Neural crest cell (in vitro differentiated cells): ENCODE results near the gene NMT2. TPM values are rescaled to one million over a fixed set of nuclear protein-coding genes. Genes with fewer than 3 reads are reported as not detected.

Experiments
- DNase-seq: peaks from one replicate; pipeline ENCODE4 v3.0.0; 2021; ENCODE audit warnings: low read depth, mixed read lengths, low spot score
- H3K27ac Mint-ChIP-seq: one replicate; pipeline ENCODE4 v1.8.0; 2021; ENCODE audit warnings: mild to moderate bottlenecking, mixed read lengths; ENCODE audit not compliant: unreplicated experiment
- H3K27me3 Mint-ChIP-seq: 2 replicates; pipeline ENCODE4 v1.8.0; 2021; ENCODE audit warnings: low read depth, mild to moderate bottlenecking, mixed read lengths
- H3K36me3 Mint-ChIP-seq: 2 replicates; pipeline ENCODE4 v1.8.0; 2021; ENCODE audit warnings: low read depth, mild to moderate bottlenecking, mixed read lengths
- H3K4me1 Mint-ChIP-seq: 2 replicates; pipeline ENCODE4 v1.8.0; 2021; ENCODE audit warnings: mixed read lengths
- H3K4me3 Mint-ChIP-seq: one replicate; pipeline ENCODE4 v1.8.0; 2021; ENCODE audit warnings: mild to moderate bottlenecking, mixed read lengths
- H3K9me3 Mint-ChIP-seq: 2 replicates; pipeline ENCODE4 v1.8.0; 2021; ENCODE audit warnings: mixed read lengths
- total RNA-seq: library from RNA; stranded (reverse); gene quantifications from 2 replicates; pipeline ENCODE4 v1.2.1, GENCODE V29; 2021
- TF ChIP-seq, protein P1 (sequence below): fragments of 200-600 bp; sonication (generic); conservative IDR thresholded peaks from 2 replicates; pipeline ENCODE4 v1.5.0; 2021; ENCODE audit warnings: antibody characterized with exemption, mild to moderate bottlenecking

The NMT2 gene
- total RNA-seq, 1 donor from 2014 or later = 24.4 TPM

DNA sequence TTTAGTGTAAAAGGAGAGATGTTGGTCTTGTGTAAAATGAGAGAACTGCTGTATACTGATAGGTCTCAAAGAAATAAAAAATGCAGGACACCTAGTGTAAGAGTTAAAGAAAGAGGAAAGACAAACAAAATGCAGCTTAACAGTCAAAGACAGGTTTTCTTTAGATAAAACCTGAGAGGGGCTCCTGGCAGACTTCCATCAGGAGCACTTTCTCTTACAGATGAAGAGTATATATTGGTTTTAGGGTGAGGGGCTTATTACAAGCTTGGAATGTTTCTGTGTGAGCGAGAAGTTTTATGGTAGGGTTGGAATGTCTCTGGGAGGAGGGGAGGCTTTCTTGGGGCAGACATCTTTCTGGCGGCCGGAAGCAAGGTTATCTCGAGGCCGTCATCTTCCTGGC is 96.1 kb downstream of the NMT2 start:
- H3K4me1 Mint-ChIP-seq = no peaks in the 10 kb centered on the region
- no peak for DNase-seq
- H3K27ac Mint-ChIP-seq = no peak overlapping the region
- no peak overlapping the region for H3K4me3 Mint-ChIP-seq
- peaks cover 22% of the 10 kb centered on the region for H3K36me3 Mint-ChIP-seq
- H3K9me3 Mint-ChIP-seq = peaks cover 10% of the 10 kb centered on the region
- TF ChIP-seq, protein P1, sequence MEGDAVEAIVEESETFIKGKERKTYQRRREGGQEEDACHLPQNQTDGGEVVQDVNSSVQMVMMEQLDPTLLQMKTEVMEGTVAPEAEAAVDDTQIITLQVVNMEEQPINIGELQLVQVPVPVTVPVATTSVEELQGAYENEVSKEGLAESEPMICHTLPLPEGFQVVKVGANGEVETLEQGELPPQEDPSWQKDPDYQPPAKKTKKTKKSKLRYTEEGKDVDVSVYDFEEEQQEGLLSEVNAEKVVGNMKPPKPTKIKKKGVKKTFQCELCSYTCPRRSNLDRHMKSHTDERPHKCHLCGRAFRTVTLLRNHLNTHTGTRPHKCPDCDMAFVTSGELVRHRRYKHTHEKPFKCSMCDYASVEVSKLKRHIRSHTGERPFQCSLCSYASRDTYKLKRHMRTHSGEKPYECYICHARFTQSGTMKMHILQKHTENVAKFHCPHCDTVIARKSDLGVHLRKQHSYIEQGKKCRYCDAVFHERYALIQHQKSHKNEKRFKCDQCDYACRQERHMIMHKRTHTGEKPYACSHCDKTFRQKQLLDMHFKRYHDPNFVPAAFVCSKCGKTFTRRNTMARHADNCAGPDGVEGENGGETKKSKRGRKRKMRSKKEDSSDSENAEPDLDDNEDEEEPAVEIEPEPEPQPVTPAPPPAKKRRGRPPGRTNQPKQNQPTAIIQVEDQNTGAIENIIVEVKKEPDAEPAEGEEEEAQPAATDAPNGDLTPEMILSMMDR = no peak
- H3K27me3 Mint-ChIP-seq = no peaks in the 10 kb centered on the region

DNA sequence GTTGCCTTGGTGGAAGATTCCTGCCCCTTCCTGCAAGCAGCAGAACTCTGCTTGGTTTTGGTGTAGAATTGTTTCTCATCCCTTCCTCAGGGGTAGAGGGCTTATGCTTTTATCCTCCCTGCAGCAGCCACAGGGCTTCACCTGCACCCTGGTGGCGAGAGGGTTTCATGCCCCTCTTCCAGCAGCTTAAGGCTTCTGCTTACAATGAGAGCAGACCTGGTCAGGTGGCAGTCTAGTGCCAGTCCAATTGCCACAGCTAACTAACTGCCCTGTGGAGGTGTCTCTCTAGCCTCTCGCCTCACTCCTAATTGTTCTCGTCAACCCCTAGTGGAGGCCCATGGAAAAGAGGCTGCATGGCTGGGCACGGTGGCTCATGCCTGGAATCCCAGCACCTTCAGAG is 99.3 kb downstream of the NMT2 start:
- Mint-ChIP-seq H3K27ac (no peak overlapping the region), H3K27me3 (no peaks in the 10 kb centered on the region), H3K4me3 (no peak overlapping the region), H3K4me1 (no peaks in the 10 kb centered on the region), H3K9me3 (peaks cover 18% of the 10 kb centered on the region), H3K36me3 (peaks cover 26% of the 10 kb centered on the region)
- TF ChIP-seq, protein P1 = no peak
- DNase-seq = no peak

DNA sequence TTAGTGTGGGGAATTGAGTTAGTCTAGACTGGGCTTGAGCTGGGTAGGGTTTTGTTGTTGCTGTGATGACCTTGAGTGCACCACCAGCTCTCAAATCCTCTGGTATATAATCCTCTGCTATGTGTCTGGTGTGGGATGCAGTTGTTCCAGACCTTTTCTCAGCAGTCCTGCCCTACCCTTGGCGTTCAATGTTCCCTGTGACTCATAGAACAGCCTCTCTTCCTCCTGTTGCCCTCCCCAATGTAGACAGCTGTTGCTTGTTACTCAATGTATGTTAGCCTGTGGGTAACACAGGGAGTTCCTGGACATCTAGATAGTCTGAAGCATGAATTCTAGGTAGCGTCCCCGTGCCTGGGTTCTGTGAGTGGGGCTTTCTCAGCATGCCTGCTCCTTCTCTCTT is 99.7 kb downstream of the NMT2 start:
- Mint-ChIP-seq H3K36me3 (peaks cover 24% of the 10 kb centered on the region), H3K27me3 (no peaks in the 10 kb centered on the region), H3K4me3 (no peak overlapping the region), H3K27ac (no peak overlapping the region), H3K4me1 (no peaks in the 10 kb centered on the region), H3K9me3 (peaks cover 17% of the 10 kb centered on the region)
- no peak for DNase-seq
- TF ChIP-seq, protein P1 = no peak

DNA sequence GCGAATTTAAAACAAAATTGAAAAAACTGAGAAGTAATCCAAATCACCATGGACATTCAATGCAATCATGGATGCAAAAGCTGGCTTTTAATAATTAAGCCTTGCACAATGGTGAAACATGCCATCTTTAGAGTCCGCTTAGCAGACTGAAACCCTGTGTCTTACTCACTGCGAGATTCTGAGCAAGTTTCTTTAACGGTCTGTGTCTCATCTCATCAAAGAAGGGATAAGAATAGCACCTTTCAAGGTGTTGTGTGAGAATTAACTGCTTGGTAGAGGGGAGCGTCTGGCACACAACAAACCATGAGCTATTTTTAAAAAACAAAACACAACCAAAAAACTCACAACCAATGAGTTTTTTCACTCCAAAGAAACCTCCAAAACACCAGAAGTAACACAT is 101.3 kb downstream of the NMT2 start:
- H3K36me3 Mint-ChIP-seq = peaks cover 11% of the 10 kb centered on the region
- no peaks in the 10 kb centered on the region for H3K4me1 Mint-ChIP-seq
- H3K27ac Mint-ChIP-seq = no peak overlapping the region
- H3K27me3 Mint-ChIP-seq = no peaks in the 10 kb centered on the region
- no peak overlapping the region for H3K4me3 Mint-ChIP-seq
- TF ChIP-seq, protein P1 = no peak
- peaks cover 12% of the 10 kb centered on the region for H3K9me3 Mint-ChIP-seq
- no peak for DNase-seq

DNA sequence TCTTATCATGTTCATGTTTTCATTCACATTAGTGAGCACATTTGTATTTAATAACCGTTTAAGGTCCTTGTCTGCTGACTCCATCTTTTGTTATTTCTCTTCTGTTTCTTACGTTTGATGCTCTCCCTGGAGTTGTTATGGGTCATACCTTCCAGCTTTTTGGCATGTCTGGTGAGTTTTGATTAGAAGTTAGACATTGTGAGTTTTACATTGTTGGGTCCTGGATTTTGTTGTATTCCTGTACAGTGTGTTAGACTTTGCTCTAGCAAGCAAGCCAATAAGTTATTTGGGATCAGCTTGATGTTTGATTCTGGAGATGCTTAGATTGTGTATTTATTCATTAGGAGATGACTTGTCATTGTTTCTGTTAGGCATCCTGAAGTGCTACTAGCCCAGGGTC is 107.9 kb downstream of the NMT2 start:
- no peak for DNase-seq
- H3K27ac Mint-ChIP-seq = no peak overlapping the region
- peaks cover 15% of the 10 kb centered on the region for H3K9me3 Mint-ChIP-seq
- H3K4me3 Mint-ChIP-seq = no peak overlapping the region
- TF ChIP-seq, protein P1 = no peak
- H3K4me1 Mint-ChIP-seq = no peaks in the 10 kb centered on the region
- H3K36me3 Mint-ChIP-seq = peaks cover 9% of the 10 kb centered on the region
- H3K27me3 Mint-ChIP-seq = no peaks in the 10 kb centered on the region

DNA sequence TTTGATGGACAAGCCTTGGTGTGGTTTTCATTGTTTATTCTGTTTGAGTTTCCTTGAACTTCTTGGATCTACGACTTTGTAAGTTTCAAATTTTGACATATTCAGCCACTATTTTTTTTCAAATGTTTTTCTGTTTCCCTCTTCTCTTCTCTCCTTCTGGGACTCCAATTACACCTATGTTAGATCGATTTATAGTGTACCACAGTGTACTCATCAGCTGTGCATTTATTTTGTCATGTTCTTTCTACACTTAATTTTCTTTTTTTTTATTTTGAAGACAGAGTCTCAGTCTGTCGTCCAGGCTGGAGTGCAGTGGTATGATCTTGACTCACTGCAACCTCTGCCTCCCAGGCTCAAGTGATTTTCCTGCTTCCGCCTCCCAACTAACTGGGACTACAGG is 108.6 kb downstream of the NMT2 start:
- H3K4me1 Mint-ChIP-seq = no peaks in the 10 kb centered on the region
- H3K9me3 Mint-ChIP-seq = peaks cover 9% of the 10 kb centered on the region
- peaks cover 5% of the 10 kb centered on the region for H3K36me3 Mint-ChIP-seq
- TF ChIP-seq, protein P1 = no peak
- no peak overlapping the region for H3K27ac Mint-ChIP-seq
- no peak for DNase-seq
- H3K4me3 Mint-ChIP-seq = no peak overlapping the region
- H3K27me3 Mint-ChIP-seq = no peaks in the 10 kb centered on the region
